GM12878 (cell line): ENCODE data around the gene CALN1. TPM values are rescaled to one million over a fixed set of nuclear protein-coding genes. Genes with fewer than 3 reads are reported as not detected.
"Not testable (repeated sequence)": the region's sequence is repeated elsewhere in the genome, so short reads cannot be mapped to it uniquely, and the experiment has no call there.

Experiments used
- ATAC-seq: fragments of 200-7000 bp; cut with Tn5 transposase; 3 replicates; pipeline ENCODE4 v1.9.1; 2020; ENCODE audit warnings: mild to moderate bottlenecking, moderate library complexity
- BruUV-seq: library from RNA; stranded (reverse); fragments of 400-500 nt; replicated peaks from 2 replicates; lab custom pipeline; 2021; lab: Mats Ljungman, UMichigan
- CTCF ChIA-PET: fragments of 300-600 bp; sonication (Branson Sonifier 250); formaldehyde crosslinking; extraction: SDS; loops from one replicate; lab custom pipeline; 2021; ENCODE audit warnings: inconsistent platforms; lab: Yijun Ruan, JAX
- POLR2A ChIA-PET: fragments of 350-600 bp; formaldehyde crosslinking; extraction: SDS; loops from one replicate; lab custom pipeline; 2021; ENCODE audit warnings: inconsistent platforms; lab: Charles Lee
- RAD21 ChIA-PET: fragments of 300-600 bp; sonication (Branson Sonifier 250); formaldehyde crosslinking; loops from one replicate; lab custom pipeline; 2023; ENCODE audit warnings: antibody characterized with exemption; ENCODE audit not compliant: unreplicated experiment; lab: Charles Lee
- SMC1A ChIA-PET: fragments of 300-600 bp; sonication (Branson Sonifier 250); formaldehyde crosslinking; loops from one replicate; lab custom pipeline; 2023; ENCODE audit not compliant: unreplicated experiment, uncharacterized antibody; lab: Charles Lee
- DNase-seq: peaks from one replicate; pipeline ENCODE4 v3.0.0-alpha.2; 2011; ENCODE audit warnings: low read depth, low spot score
- FAIRE-seq: peaks from 3 replicates; lab custom pipeline; 2011; peaks lifted over from hg19 to GRCh38; lab: Jason Lieb, UNC
- H2AFZ ChIP-seq: 2 replicates; pipeline ENCODE4 v1.6.0; 2011; ENCODE audit warnings: low read depth, low read length, control low read depth; ENCODE audit not compliant: control insufficient read depth
- H3K27ac ChIP-seq: 2 replicates; pipeline ENCODE4 v1.5.1; 2011; ENCODE audit warnings: control low read depth; ENCODE audit not compliant: control insufficient read depth, insufficient read depth
- H3K27me3 ChIP-seq, 2 experiments: replicated peaks in 1 of 2; 2 replicates each; pipeline versions ENCODE4 v1.6.0 to v1.6.1; 2011; ENCODE audit warnings: low read length in 1 of 2; ENCODE audit not compliant: control insufficient read depth in 2 of 2, insufficient read depth in 2 of 2
- H3K36me3 ChIP-seq, 2 experiments: 2 replicates each; pipeline ENCODE4 v1.5.1; 2011; ENCODE audit warnings: low read length in 1 of 2; ENCODE audit not compliant: control insufficient read depth in 2 of 2, insufficient read depth in 2 of 2
- H3K4me1 ChIP-seq: 2 replicates; pipeline ENCODE4 v1.6.1; 2011; ENCODE audit warnings: mild to moderate bottlenecking, low read length, moderate library complexity, mixed read lengths; ENCODE audit not compliant: control insufficient read depth, insufficient read depth
- H3K4me2 ChIP-seq: 2 replicates; pipeline ENCODE4 v1.6.0; 2011; ENCODE audit warnings: control low read depth; ENCODE audit not compliant: control insufficient read depth, insufficient read depth
- H3K4me3 ChIP-seq: fragments of 200-600 bp; sonication (generic); 2 replicates; pipeline ENCODE4 v1.5.1; 2016
- H3K79me2 ChIP-seq: 2 replicates; pipeline ENCODE4 v1.6.0; 2011; ENCODE audit warnings: low read length; ENCODE audit not compliant: control insufficient read depth, insufficient read depth
- H3K9ac ChIP-seq: 2 replicates; pipeline ENCODE4 v1.8.0; 2011; ENCODE audit warnings: low read length, control low read depth, mixed read lengths; ENCODE audit not compliant: control insufficient read depth, insufficient read depth
- H3K9me3 ChIP-seq: replicated peaks from 3 replicates; pipeline ENCODE4 v1.5.1; 2011; ENCODE audit warnings: mild to moderate bottlenecking, low read length; ENCODE audit not compliant: control insufficient read depth, insufficient read depth
- H4K20me1 ChIP-seq: 2 replicates; pipeline ENCODE4 v1.6.0; 2011; ENCODE audit not compliant: control insufficient read depth, insufficient read depth
- CREM ChIP-seq: IDR thresholded peaks from 2 replicates; pipeline ENCODE4 v1.6.1; 2014; ENCODE audit warnings: antibody characterized with exemption, low read depth
- IKZF2 ChIP-seq, 2 experiments: fragments of 450-650 bp; IDR thresholded peaks; 2 replicates each; pipeline ENCODE4 v1.6.1; 2017; ENCODE audit warnings: mild to moderate bottlenecking in 2 of 2, moderate library complexity in 2 of 2
- JUNB ChIP-seq: IDR thresholded peaks from 2 replicates; pipeline ENCODE4 v1.6.1; 2016; ENCODE audit warnings: antibody characterized with exemption, mild to moderate bottlenecking
- MEF2A ChIP-seq: IDR thresholded peaks from 2 replicates; pipeline ENCODE4 v1.6.1; 2011; ENCODE audit warnings: low read depth, mild to moderate bottlenecking, low read length, moderate library complexity; ENCODE audit not compliant: insufficient read depth
- PML ChIP-seq: IDR thresholded peaks from 2 replicates; pipeline ENCODE4 v1.6.1; 2012; ENCODE audit warnings: low read length, inconsistent platforms
- POLR2AphosphoS5 ChIP-seq: IDR thresholded peaks from 2 replicates; pipeline ENCODE4 v1.6.1; 2011; ENCODE audit warnings: mild to moderate bottlenecking, low read length, inconsistent platforms
- RAD51 ChIP-seq: fragments of 450-650 bp; IDR thresholded peaks from 2 replicates; pipeline ENCODE4 v1.6.1; 2016; ENCODE audit warnings: moderate library complexity, mild to moderate bottlenecking, inconsistent platforms
- SMC3 ChIP-seq: IDR thresholded peaks from 2 replicates; pipeline ENCODE4 v1.6.1; 2011; ENCODE audit warnings: low read length, improper control_type of control experiment, borderline replicate concordance
- ZNF622 ChIP-seq: fragments of 450-650 bp; IDR thresholded peaks from 2 replicates; pipeline ENCODE4 v1.6.1; 2017; ENCODE audit warnings: mild to moderate bottlenecking, inconsistent platforms
- ZZZ3 ChIP-seq: IDR thresholded peaks from 2 replicates; pipeline ENCODE4 v1.6.1; 2011; ENCODE audit warnings: low read depth; ENCODE audit not compliant: control insufficient read depth, insufficient read length
- WGBS: methylation state at CpG from one replicate; pipeline ENCODE4 v1.1.6; 2016; ENCODE audit warnings: low lambda C conversion rate; ENCODE audit not compliant: insufficient replicate concordance, insufficient coverage; ENCODE audit errors: missing lambda C conversion rate; 5-methylcytosine and 5-hydroxymethylcytosine counted together
- in situ Hi-C: fragments of 300-500 bp; cut with MboI; formaldehyde crosslinking; loops from 9 replicates; pipeline ENCODE4 v1.14.3; 2018; ENCODE audit warnings: mixed read lengths
- intact Hi-C: fragments of 100-400 bp; cut with micrococcal nuclease; formaldehyde crosslinking; loops from one replicate; pipeline ENCODE4 v1.14.2; 2022; ENCODE audit not compliant: unreplicated experiment
- polyA plus RNA-seq, 11 experiments: library from polyadenylated mRNA; depleted of rRNA in 4 of 11; unstranded in 6 of 11; stranded (reverse) in 5 of 11; fragments of >200 nt; fragmentation: Nextera tagmentation in 4 of 11; fragmentation: Illumina TruSeq in 1 of 11; extraction: Ambion mirVana in 4 of 11; extraction: Trizol in 1 of 11; gene quantifications; 1 replicate in 1 of 11; 2 replicates in 10 of 11; pipeline versions ENCODE4 v1.2.1 to v1.2.3, GENCODE V29; 2011 to 2016; ENCODE audit warnings: inconsistent platforms in 2 of 11, missing spikeins in 2 of 11, low read depth in 1 of 11
- total RNA-seq, 4 experiments: library from RNA; depleted of rRNA in 3 of 4; stranded (reverse); fragments of >200 nt in 3 of 4; fragmentation: Illumina TruSeq in 1 of 4; extraction: Trizol in 1 of 4; gene quantifications; 2 replicates each; pipeline versions ENCODE4 v1.2.1 to v1.2.3, GENCODE V29; 2013 to 2021
- TF ChIP-seq, protein P1 (sequence below): IDR thresholded peaks from 2 replicates; pipeline ENCODE4 v1.6.1; 2012; ENCODE audit warnings: improper control_type of control experiment, low read depth, low read length; ENCODE audit not compliant: insufficient replicate concordance

The CALN1 gene
- total and polyA plus RNA-seq, 10 of the 15 experiments (the other 5 are each of a cell fraction or from before 2014, with no cell fraction given) = 0.48 to 15.3 (median 1.6) TPM

- no peak for TF ChIP-seq IKZF2 (IDR thresholded peaks at IDR 0.05)
- TF ChIP-seq CREM = no peak
- TF ChIP-seq POLR2AphosphoS5 = no peak
- TF ChIP-seq ZZZ3 = no peak
- TF ChIP-seq MEF2A = no peak
Observed at GRCh38 chr7:72343991-72344390, 68.1 kb downstream of the CALN1 start (continued).

DNA sequence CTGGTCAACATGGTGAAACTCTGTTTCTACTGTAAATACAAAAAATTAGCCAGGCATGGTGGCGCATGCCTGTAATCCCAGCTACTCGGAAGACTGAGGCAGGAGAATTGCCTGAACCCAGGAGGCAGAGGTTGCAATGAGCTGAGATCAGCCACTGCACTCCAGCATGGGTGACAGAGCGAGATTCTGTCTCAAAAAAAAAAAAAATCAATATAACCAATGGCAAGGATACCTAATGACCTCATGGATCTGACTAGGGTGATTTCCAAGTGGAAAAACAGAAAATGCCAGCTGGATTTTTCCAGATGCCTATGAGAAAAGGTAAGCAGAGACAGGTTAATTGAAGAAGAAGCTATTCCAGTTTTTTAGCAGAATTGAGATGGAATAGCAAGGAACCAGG is 68.8 kb downstream of the CALN1 start:
- H3K4me2 ChIP-seq, RAD21 ChIA-PET, H2AFZ ChIP-seq, H3K9ac ChIP-seq, H4K20me1 ChIP-seq, SMC1A ChIA-PET, H3K36me3 ChIP-seq, H3K27me3 ChIP-seq, ATAC-seq, CTCF ChIA-PET, H3K4me1 ChIP-seq, BruUV-seq, FAIRE-seq, H3K79me2 ChIP-seq, H3K27ac ChIP-seq, DNase-seq, H3K9me3 ChIP-seq, intact Hi-C loops, H3K4me3 ChIP-seq, POLR2A ChIA-PET, in situ Hi-C loops: not testable (repeated sequence)
- WGBS = 0% methylated on average over 3 of the region's 3 CpGs

DNA sequence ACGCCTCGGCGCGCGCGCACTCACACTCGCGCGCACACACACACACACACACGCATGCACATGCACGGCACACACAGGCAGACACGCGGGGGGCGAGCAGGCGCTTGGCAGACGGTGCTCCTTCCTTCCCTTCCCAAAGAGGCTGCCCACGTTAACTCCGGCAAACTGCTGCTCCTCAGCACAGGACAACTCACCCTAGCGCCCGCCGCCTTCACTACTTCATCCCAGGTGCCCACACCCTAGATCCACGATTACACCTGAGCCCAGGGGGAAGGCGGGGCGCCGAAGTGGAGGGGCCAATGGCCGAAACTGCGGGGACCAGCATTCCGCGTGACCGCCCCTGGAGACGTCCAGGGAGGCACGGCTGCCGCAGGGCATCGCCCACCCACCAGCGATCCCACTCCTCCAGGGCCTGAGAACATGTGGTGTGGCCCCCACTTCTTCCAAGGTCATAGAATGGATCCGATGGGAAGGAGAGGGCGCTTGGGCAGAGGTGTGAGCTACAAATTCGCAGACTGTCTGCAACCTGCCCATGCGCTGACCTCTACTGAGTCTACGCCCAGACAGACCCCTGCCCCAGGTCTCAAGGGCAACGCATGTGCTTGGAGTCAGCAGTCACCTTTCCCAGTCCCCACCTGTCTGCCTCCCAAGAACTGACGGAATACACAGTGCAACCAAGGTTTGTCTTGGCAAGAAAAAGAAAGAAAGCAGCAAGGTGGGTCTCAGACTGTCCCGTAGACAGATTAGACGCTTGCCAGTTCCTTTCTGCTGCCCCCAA is 74.6 kb downstream of the CALN1 start:
- intact Hi-C loops (no loop called here), in situ Hi-C loops (no loop called here)
- CTCF ChIA-PET = no interaction called here
- H3K79me2 ChIP-seq = no peaks in the 10 kb centered on the region
- no peaks in the 10 kb centered on the region for H3K4me1 ChIP-seq
- H3K27ac ChIP-seq = no peak overlapping the region
- ATAC-seq (no peak), DNase-seq (no peak), FAIRE-seq (no peak)
- H3K27me3 ChIP-seq = no peaks in the 10 kb centered on the region
- no peaks in the 10 kb centered on the region for H3K36me3 ChIP-seq
- no peak overlapping the region for H3K9ac ChIP-seq
- H3K4me2 ChIP-seq = no peak overlapping the region
- 48% methylated on average over 43 of the region's 44 CpGs for WGBS
- BruUV-seq = no TSS peak
- RAD21 ChIA-PET = no interaction called here
- H3K9me3 ChIP-seq = no peaks in the 10 kb centered on the region; the same call in 2 of the 3 replicates
- POLR2A ChIA-PET = no interaction called here
- SMC1A ChIA-PET = no interaction called here
- no peak overlapping the region for H3K4me3 ChIP-seq
- no peak overlapping the region for H2AFZ ChIP-seq
- no peaks in the 10 kb centered on the region for H4K20me1 ChIP-seq
- TF ChIP-seq ZNF622 = no peak
- TF ChIP-seq RAD51 = no peak
- no peak for TF ChIP-seq JUNB
- TF ChIP-seq PML = no peak
- TF ChIP-seq, protein P1, sequence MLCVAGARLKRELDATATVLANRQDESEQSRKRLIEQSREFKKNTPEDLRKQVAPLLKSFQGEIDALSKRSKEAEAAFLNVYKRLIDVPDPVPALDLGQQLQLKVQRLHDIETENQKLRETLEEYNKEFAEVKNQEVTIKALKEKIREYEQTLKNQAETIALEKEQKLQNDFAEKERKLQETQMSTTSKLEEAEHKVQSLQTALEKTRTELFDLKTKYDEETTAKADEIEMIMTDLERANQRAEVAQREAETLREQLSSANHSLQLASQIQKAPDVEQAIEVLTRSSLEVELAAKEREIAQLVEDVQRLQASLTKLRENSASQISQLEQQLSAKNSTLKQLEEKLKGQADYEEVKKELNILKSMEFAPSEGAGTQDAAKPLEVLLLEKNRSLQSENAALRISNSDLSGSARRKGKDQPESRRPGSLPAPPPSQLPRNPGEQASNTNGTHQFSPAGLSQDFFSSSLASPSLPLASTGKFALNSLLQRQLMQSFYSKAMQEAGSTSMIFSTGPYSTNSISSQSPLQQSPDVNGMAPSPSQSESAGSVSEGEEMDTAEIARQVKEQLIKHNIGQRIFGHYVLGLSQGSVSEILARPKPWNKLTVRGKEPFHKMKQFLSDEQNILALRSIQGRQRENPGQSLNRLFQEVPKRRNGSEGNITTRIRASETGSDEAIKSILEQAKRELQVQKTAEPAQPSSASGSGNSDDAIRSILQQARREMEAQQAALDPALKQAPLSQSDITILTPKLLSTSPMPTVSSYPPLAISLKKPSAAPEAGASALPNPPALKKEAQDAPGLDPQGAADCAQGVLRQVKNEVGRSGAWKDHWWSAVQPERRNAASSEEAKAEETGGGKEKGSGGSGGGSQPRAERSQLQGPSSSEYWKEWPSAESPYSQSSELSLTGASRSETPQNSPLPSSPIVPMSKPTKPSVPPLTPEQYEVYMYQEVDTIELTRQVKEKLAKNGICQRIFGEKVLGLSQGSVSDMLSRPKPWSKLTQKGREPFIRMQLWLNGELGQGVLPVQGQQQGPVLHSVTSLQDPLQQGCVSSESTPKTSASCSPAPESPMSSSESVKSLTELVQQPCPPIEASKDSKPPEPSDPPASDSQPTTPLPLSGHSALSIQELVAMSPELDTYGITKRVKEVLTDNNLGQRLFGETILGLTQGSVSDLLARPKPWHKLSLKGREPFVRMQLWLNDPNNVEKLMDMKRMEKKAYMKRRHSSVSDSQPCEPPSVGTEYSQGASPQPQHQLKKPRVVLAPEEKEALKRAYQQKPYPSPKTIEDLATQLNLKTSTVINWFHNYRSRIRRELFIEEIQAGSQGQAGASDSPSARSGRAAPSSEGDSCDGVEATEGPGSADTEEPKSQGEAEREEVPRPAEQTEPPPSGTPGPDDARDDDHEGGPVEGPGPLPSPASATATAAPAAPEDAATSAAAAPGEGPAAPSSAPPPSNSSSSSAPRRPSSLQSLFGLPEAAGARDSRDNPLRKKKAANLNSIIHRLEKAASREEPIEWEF = no peak
- no peak for TF ChIP-seq SMC3
